MCF 10A (cell line): ENCODE results near the gene PTCHD1. TPM values are rescaled to one million over a fixed set of nuclear protein-coding genes. Genes with fewer than 3 reads are reported as not detected.

ENCODE experiments used
- BruUV-seq: library from RNA; stranded (reverse); fragments of 400-500 nt; replicated peaks from 2 replicates; lab custom pipeline; 2021; lab: Mats Ljungman, UMichigan
- CTCF ChIA-PET: fragments of 300-600 bp; sonication (Branson Sonifier 250); formaldehyde crosslinking; extraction: SDS; loops from one replicate; lab custom pipeline; 2021; ENCODE audit warnings: antibody characterized with exemption, inconsistent platforms; lab: Yijun Ruan, JAX
- POLR2A ChIA-PET: fragments of 300-600, 350-650 bp; sonication (Branson Sonifier 250); formaldehyde crosslinking; extraction: SDS; loops from one replicate; lab custom pipeline; 2020; ENCODE audit warnings: antibody characterized with exemption, inconsistent platforms; lab: Yijun Ruan, JAX
- DNase-seq: peaks from one replicate; pipeline ENCODE4 v3.0.0-alpha.2; 2018; ENCODE audit not compliant: unreplicated experiment
- H3K27ac Mint-ChIP-seq: one replicate; pipeline ENCODE4 v1.8.0; 2022; ENCODE audit warnings: mild to moderate bottlenecking, low read depth, mixed read lengths; ENCODE audit not compliant: unreplicated experiment
- H3K27me3 Mint-ChIP-seq: one replicate; pipeline ENCODE4 v1.8.0; 2022; ENCODE audit warnings: mixed read lengths; ENCODE audit not compliant: insufficient read depth, unreplicated experiment
- H3K36me3 Mint-ChIP-seq: one replicate; pipeline ENCODE4 v1.8.0; 2022; ENCODE audit warnings: mild to moderate bottlenecking, moderate library complexity, mixed read lengths; ENCODE audit not compliant: insufficient read depth, unreplicated experiment
- H3K4me1 Mint-ChIP-seq: one replicate; pipeline ENCODE4 v1.8.0; 2022; ENCODE audit warnings: mixed read lengths; ENCODE audit not compliant: insufficient read depth, unreplicated experiment
- H3K4me3 Mint-ChIP-seq: one replicate; pipeline ENCODE4 v1.8.0; 2022; ENCODE audit warnings: mild to moderate bottlenecking, moderate library complexity, mixed read lengths; ENCODE audit not compliant: unreplicated experiment
- H3K9me3 Mint-ChIP-seq: one replicate; pipeline ENCODE4 v1.8.0; 2022; ENCODE audit warnings: mixed read lengths; ENCODE audit not compliant: unreplicated experiment
- intact Hi-C: fragments of 100-400 bp; cut with micrococcal nuclease; formaldehyde crosslinking; loops from 2 replicates; pipeline ENCODE4 v1.14.1; 2022
- total RNA-seq: library from RNA; stranded (reverse); gene quantifications from 2 replicates; pipeline ENCODE4 v1.2.3, GENCODE V29; 2022
- TF ChIP-seq, protein P1 (sequence below): fragments of 200-600 bp; IDR thresholded peaks from one replicate; pipeline ENCODE4 v1.8.0; 2022; ENCODE audit warnings: antibody characterized with exemption, mild to moderate bottlenecking; ENCODE audit not compliant: unreplicated experiment

The PTCHD1 gene
- total RNA-seq, 1 experiment from 2014 or later: not detected

DNA sequence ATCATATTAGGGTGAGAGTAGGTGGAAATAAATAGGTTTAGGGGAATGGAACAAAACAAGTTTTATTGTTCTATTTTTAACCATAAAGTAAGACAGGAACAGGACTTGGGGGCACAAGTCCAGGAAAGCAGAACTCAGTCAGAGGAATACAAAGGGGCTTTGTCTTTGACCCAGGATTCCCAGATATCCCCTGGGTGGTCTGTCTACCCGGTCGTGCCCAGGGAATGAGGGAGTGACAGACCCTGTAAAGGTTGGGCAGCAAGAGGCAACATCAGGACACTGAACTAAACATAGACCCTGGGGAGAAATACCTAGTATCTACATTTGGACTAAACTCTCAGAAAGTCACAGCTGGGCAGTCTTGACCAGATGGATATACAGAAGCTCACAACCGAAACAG is 50.6 kb downstream of the PTCHD1 start:
- intact Hi-C loops: no loop called here
- TF ChIP-seq, protein P1, sequence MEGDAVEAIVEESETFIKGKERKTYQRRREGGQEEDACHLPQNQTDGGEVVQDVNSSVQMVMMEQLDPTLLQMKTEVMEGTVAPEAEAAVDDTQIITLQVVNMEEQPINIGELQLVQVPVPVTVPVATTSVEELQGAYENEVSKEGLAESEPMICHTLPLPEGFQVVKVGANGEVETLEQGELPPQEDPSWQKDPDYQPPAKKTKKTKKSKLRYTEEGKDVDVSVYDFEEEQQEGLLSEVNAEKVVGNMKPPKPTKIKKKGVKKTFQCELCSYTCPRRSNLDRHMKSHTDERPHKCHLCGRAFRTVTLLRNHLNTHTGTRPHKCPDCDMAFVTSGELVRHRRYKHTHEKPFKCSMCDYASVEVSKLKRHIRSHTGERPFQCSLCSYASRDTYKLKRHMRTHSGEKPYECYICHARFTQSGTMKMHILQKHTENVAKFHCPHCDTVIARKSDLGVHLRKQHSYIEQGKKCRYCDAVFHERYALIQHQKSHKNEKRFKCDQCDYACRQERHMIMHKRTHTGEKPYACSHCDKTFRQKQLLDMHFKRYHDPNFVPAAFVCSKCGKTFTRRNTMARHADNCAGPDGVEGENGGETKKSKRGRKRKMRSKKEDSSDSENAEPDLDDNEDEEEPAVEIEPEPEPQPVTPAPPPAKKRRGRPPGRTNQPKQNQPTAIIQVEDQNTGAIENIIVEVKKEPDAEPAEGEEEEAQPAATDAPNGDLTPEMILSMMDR: no peak
- Mint-ChIP-seq H3K9me3 (no peaks in the 10 kb centered on the region), H3K36me3 (no peaks in the 10 kb centered on the region), H3K4me3 (no peak overlapping the region), H3K4me1 (no peaks in the 10 kb centered on the region), H3K27me3 (peaks cover 61% of the 10 kb centered on the region), H3K27ac (no peak overlapping the region)
- POLR2A ChIA-PET: interaction anchor here (1.0 kb wide), 1 partner anchor 12 kb away, joined by 4 read pairs; no protein-coding TSS in a partner anchor
- CTCF ChIA-PET: interaction anchor here (0.5 to 0.6 kb wide), 2 partner anchors 184 to 1178 kb away, joined by 3 read pairs; no protein-coding TSS in a partner anchor
- no TSS peak for BruUV-seq
- DNase-seq: no peak

DNA sequence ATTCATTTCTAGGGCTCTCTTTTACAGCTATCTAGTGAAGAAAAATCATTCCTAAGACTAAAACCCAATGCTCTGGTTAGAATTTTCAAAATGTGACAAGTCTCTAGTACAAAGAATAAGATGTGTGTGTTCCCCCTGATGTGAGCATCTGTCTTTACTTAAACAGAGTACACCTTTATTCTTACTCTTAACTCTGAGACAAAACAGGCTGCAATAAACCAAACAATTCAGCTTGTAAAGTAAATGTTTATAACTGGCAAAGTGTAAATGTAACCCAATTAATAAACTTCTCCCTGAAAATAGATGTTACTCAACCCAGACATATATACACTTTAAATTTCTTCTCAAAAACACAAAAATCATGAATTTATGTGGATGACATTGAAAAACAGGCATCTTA is 51.6 kb downstream of the PTCHD1 start:
- no peak for DNase-seq
- POLR2A ChIA-PET: interaction anchor here (0.6 to 1.0 kb wide), 2 partner anchors 13 to 1232 kb away, joined by 3 to 4 read pairs; no protein-coding TSS in a partner anchor
- CTCF ChIA-PET: interaction anchor here (0.7 kb wide), 1 partner anchor 14 kb away, joined by 3 read pairs; no protein-coding TSS in a partner anchor
- Mint-ChIP-seq H3K4me3 (no peak overlapping the region), H3K9me3 (no peaks in the 10 kb centered on the region), H3K4me1 (no peaks in the 10 kb centered on the region), H3K36me3 (no peaks in the 10 kb centered on the region), H3K27me3 (peaks cover 59% of the 10 kb centered on the region), H3K27ac (no peak overlapping the region)
- no TSS peak for BruUV-seq
- TF ChIP-seq, protein P1: no peak
- intact Hi-C loops: no loop called here

DNA sequence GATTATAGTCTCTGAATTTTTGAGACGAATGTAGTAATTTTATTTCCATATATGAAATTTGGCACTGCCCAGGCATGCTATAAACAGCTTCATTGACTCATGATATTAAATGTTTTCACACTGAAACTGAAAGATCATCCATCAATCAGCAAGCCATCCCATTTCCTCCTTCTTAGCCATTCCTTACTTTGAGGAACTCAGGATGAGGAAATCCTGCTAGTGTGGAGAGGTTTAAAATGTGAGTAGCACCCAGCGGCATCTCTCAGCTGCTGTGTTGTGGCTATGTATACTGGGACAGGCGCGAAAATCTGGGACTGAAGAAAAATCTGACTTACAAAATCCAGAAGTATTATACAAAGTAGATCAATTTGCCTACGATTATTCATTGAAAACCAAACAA is 52.1 kb downstream of the PTCHD1 start:
- no peaks in the 10 kb centered on the region for H3K9me3 Mint-ChIP-seq
- ChIA-PET POLR2A (interaction anchor here (0.6 kb wide), 1 partner anchor 1232 kb away, joined by 3 read pairs; no protein-coding TSS in a partner anchor), CTCF (interaction anchor here (0.7 kb wide), 1 partner anchor 14 kb away, joined by 3 read pairs; no protein-coding TSS in a partner anchor)
- H3K4me1 Mint-ChIP-seq: no peaks in the 10 kb centered on the region
- TF ChIP-seq, protein P1: no peak
- peaks cover 59% of the 10 kb centered on the region for H3K27me3 Mint-ChIP-seq
- BruUV-seq: no TSS peak
- H3K27ac Mint-ChIP-seq: no peak overlapping the region
- no peaks in the 10 kb centered on the region for H3K36me3 Mint-ChIP-seq
- DNase-seq: no peak
- intact Hi-C loops: no loop called here
- no peak overlapping the region for H3K4me3 Mint-ChIP-seq

DNA sequence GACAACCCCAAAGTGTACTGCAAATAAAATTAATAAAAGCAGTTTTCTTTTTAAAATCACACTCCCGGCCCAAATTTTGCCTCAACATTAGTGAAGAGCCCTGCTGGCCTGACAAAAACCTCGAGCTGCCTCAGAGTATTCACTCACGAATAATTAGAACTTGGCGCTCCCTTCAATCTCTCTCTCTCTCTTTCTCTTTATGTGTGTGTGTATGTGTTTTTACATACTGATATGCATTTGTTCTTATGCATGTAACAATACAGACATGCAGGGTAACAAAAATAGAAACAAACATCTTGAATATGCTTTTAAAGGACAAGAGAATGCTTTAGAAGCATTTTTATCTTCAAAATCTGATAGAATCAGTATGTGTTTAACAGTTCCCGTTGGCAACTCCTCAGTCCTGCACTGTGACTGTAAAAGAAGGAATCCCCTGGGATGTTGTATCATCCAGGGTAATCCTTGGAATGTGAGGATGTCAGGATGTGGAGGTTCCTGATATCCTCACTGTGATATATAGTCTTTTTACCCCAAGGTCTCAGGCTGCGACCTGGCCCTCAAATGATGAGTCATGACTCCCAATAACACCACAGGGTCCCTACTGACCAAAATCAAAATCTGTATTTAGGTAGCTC is 53.0 kb downstream of the PTCHD1 start:
- no peaks in the 10 kb centered on the region for H3K4me1 Mint-ChIP-seq
- H3K9me3 Mint-ChIP-seq: no peaks in the 10 kb centered on the region
- TF ChIP-seq, protein P1: no peak
- BruUV-seq: no TSS peak
- intact Hi-C loops: no loop called here
- POLR2A ChIA-PET: no interaction called here
- no peaks in the 10 kb centered on the region for H3K36me3 Mint-ChIP-seq
- peaks cover 62% of the 10 kb centered on the region for H3K27me3 Mint-ChIP-seq
- no peak overlapping the region for H3K27ac Mint-ChIP-seq
- CTCF ChIA-PET: no interaction called here
- no peak for DNase-seq
- H3K4me3 Mint-ChIP-seq: no peak overlapping the region
